ENCODE data around the gene AFF1.

GRCh38 chr4:87087420-87087819 is 152.6 kb downstream of the AFF1 start:
- no peak for TF ChIP-seq POLR2A (IDR thresholded peaks at IDR 0.05)
- TF ChIP-seq CTCF (IDR thresholded peaks at IDR 0.05): no peak
- no peak for TF ChIP-seq EP300 (IDR thresholded peaks at IDR 0.05)
- no peak for TF ChIP-seq POLR2AphosphoS5 (IDR thresholded peaks at IDR 0.05)

Measured in gastroesophageal sphincter (tissue), 3 donors.